LNCAP (cell line): ENCODE results near the gene ZBTB37.

Experiments used
- TF ChIP-seq, protein P1 (sequence below): fragments of 450-650 bp; IDR thresholded peaks from 2 replicates; pipeline ENCODE4 v1.5.1; 2017; ENCODE audit warnings: mild to moderate bottlenecking

The ZBTB37 gene

DNA sequence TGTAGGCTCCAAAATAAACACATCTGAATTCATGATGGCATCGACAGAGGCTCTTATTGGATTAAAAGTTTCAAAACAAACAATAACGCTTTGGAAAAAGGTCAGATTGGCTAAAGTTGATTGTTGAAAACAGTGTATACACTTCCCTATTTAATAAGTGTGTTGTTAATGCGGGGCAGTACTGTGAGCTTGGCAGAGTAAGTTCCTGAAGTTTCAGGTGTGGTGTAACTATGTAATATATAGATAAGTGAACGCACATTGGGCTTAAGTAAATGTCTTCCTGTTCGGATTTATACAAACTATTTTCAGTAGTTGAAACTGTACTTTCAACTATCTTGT lies 810 bp downstream of the ZBTB37 start:
- TF ChIP-seq, protein P1, sequence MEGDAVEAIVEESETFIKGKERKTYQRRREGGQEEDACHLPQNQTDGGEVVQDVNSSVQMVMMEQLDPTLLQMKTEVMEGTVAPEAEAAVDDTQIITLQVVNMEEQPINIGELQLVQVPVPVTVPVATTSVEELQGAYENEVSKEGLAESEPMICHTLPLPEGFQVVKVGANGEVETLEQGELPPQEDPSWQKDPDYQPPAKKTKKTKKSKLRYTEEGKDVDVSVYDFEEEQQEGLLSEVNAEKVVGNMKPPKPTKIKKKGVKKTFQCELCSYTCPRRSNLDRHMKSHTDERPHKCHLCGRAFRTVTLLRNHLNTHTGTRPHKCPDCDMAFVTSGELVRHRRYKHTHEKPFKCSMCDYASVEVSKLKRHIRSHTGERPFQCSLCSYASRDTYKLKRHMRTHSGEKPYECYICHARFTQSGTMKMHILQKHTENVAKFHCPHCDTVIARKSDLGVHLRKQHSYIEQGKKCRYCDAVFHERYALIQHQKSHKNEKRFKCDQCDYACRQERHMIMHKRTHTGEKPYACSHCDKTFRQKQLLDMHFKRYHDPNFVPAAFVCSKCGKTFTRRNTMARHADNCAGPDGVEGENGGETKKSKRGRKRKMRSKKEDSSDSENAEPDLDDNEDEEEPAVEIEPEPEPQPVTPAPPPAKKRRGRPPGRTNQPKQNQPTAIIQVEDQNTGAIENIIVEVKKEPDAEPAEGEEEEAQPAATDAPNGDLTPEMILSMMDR: no peak

DNA sequence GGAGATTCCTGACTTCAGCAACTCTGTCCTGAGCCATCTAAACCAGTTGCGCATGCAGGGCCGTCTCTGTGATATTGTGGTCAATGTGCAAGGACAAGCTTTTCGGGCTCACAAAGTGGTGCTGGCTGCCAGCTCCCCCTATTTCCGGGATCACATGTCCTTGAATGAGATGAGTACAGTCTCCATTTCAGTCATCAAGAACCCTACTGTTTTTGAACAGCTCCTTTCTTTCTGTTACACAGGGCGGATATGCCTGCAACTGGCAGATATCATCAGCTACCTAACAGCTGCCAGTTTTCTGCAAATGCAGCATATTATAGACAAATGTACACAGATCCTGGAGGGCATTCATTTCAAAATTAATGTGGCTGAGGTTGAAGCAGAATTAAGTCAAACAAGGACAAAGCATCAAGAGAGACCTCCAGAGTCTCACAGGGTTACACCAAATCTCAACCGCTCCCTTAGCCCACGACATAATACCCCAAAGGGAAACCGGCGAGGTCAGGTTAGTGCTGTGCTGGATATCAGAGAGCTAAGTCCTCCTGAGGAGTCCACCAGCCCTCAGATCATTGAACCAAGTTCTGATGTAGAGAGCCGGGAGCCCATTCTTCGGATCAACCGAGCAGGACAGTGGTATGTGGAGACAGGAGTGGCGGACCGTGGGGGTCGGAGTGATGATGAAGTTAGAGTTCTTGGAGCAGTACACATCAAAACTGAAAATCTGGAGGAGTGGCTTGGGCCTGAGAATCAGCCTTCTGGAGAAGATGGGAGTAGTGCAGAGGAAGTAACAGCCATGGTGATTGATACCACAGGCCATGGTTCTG lies 2.3 kb downstream of the ZBTB37 start:
- TF ChIP-seq, protein P1: no peak

DNA sequence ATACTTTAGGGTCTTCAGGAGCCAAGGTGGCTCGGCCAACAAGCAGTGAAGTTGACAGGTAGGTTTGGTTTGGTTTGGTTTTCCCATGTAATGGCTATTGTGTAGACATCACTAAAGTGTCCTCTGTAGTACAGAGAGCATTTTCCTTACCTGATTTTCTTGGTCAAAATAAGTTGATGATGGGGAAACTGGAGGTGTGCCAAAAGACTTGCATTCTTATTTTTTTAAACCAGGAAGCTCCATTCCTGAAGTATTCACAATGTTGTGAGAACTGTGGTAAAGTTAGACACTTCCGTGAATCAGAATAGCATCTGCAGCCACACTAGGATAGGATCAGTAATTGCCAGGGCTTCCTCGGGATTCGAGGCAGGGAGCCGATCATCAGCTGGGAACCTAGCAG lies 2.9 kb downstream of the ZBTB37 start:
- TF ChIP-seq, protein P1: no peak

DNA sequence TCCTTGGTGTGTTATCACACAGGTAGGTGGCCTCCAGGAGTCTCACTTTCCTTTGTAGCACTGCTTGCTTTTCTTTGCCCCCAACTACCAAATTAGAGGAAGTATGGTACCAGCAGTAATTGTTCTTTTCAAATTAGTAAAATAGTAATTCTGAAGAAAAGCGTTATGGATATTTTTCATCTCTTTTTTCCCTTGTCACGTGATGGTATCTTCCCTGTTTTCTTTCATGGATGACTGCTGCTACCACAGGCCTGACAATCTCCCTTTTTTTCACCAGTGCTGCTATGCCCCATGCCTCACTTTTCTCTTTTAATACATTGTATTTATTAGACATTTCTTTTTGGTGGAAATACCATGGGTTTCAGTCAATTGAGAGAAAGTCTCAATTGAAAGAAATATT lies 3.3 kb downstream of the ZBTB37 start:
- TF ChIP-seq, protein P1: no peak

DNA sequence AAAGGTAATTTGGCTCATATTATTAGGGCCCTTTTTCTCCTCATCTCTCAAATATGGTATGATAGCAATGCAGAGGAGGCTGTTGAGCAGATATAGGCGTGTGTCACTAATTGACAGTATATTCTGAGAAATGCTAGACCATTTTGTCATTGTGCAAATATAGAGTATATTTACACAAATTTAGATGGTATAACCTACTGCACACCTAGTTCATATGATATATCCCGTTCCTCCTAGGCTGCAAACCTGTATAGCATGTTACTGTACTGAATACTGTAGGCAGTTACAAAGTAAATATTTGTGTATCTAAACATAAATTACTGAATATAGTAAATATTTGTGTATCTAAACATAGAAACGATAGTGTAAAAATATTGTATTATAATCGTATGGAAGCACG lies 8.6 kb downstream of the ZBTB37 start:
- TF ChIP-seq, protein P1: no peak

DNA sequence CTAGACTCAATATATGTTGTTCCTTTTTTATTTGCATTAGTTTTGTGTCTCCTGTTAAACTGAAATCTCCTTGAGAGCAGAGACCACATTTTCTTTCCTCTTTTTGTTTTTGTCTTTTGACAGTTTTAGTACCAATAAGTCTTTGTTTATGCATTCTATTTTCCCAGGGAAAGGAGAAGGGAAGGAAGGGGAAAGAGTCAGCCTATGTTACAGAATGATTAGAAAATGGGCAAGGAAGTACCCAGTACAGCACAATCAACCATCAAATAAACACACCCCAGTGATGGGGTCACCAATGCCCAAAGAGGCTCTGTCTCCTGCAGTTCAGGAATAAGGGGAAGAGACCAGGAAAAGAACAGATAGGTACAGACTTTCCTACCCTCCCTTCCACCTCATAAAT lies 10.1 kb downstream of the ZBTB37 start:
- TF ChIP-seq, protein P1: no peak

DNA sequence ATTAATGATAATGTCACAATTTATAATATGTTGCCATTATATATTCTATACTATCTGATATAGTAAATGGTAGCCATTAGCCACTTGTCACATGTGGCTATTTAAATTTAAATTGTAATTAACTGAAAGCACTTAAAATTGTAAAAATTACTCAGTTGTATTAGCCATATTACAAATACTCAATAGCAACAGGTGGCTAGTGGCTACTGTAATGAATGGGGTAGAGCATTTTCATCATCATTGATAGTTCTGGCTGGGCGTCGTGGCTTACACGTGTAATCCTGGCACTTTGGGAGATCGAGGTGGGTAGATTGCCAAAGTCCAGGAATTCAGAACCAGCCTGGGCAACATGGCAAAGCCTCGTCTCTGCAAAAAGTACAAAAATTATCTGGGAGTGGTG lies 16.5 kb downstream of the ZBTB37 start:
- TF ChIP-seq, protein P1: no peak
